Natural killer cell (primary cell): ENCODE data around the gene TMEM187. TPM values are rescaled to one million over a fixed set of nuclear protein-coding genes. Genes with fewer than 3 reads are reported as not detected.

ENCODE experiments used
- ATAC-seq, 3 donors: fragments of 150-1000 bp in 2 of 3; fragments of 200-7000 bp in 1 of 3; cut with Tn5 transposase; 1 replicate in 1 of 3; 2 replicates in 2 of 3; pipeline ENCODE4 v1.10.0; 2021; ENCODE audit warnings: mild to moderate bottlenecking in 2 of 3, moderate library complexity in 2 of 3
- DNase-seq, 2 donors: peaks; one replicate each; pipeline versions ENCODE4 v3.0.0 to v3.0.0-alpha.2; 2013 to 2021; ENCODE audit warnings: mixed read lengths in 1 of 2
- H3K27ac ChIP-seq: one replicate; pipeline ENCODE4 v1.5.1; 2013; ENCODE audit warnings: mild to moderate bottlenecking, low read length
- H3K27me3 ChIP-seq: one replicate; pipeline ENCODE4 v1.6.1; 2013; ENCODE audit warnings: low read length; ENCODE audit not compliant: control insufficient read depth, insufficient read depth
- H3K36me3 ChIP-seq: one replicate; pipeline ENCODE4 v1.6.1; 2013; ENCODE audit warnings: low read length; ENCODE audit not compliant: control insufficient read depth, insufficient read depth
- H3K4me1 ChIP-seq: one replicate; pipeline ENCODE4 v1.6.1; 2013; ENCODE audit warnings: low read length; ENCODE audit not compliant: control insufficient read depth, insufficient read depth
- H3K4me3 ChIP-seq: one replicate; pipeline ENCODE4 v1.5.1; 2013; ENCODE audit warnings: low read length
- H3K9me3 ChIP-seq: one replicate; pipeline ENCODE4 v1.6.1; 2013; ENCODE audit warnings: low read length; ENCODE audit not compliant: control insufficient read depth, insufficient read depth
- H3K27ac Mint-ChIP-seq, 2 donors: one replicate each; pipeline ENCODE4 v1.8.0; 2022; ENCODE audit warnings: mild to moderate bottlenecking in 2 of 2, mixed read lengths in 2 of 2, moderate library complexity in 1 of 2
- H3K27me3 Mint-ChIP-seq, 2 donors: one replicate each; pipeline ENCODE4 v1.8.0; 2022; ENCODE audit warnings: low read depth in 2 of 2, mixed read lengths in 2 of 2
- H3K36me3 Mint-ChIP-seq: one replicate; pipeline ENCODE4 v1.8.0; 2022; ENCODE audit warnings: mixed read lengths
- H3K4me1 Mint-ChIP-seq, 2 donors: one replicate each; pipeline ENCODE4 v1.8.0; 2022; ENCODE audit warnings: mixed read lengths in 2 of 2
- H3K4me3 Mint-ChIP-seq: one replicate; pipeline ENCODE4 v1.8.0; 2022; ENCODE audit warnings: mild to moderate bottlenecking, moderate library complexity, mixed read lengths
- H3K9me3 Mint-ChIP-seq, 2 donors: one replicate each; pipeline ENCODE4 v1.8.0; 2022; ENCODE audit warnings: mixed read lengths in 2 of 2
- WGBS: methylation state at CpG from one replicate; pipeline ENCODE4 v1.1.7; 2013; ENCODE audit warnings: missing lambda C conversion rate; ENCODE audit not compliant: insufficient coverage; 5-methylcytosine and 5-hydroxymethylcytosine counted together
- intact Hi-C: fragments of 100-400 bp; cut with micrococcal nuclease; formaldehyde crosslinking; loops from one replicate; pipeline ENCODE4 v1.14.2; 2022
- total RNA-seq, 4 donors: library from RNA; stranded (reverse); fragments of 120-200 nt in 1 of 4; gene quantifications; one replicate each; pipeline versions ENCODE4 v1.2.3 to v1.2.4, GENCODE V29; 2013 to 2022
- TF ChIP-seq, protein P1 (sequence below): fragments of 200-600 bp; IDR thresholded peaks from one replicate; pipeline ENCODE4 v1.8.0; 2022; ENCODE audit warnings: antibody characterized with exemption

Gene TMEM187
- total RNA-seq, 3 donors from 2014 or later (not counting 1 experiment from before 2014, with no cell fraction given): 1.2 to 4.3 (median 1.4) TPM

DNA sequence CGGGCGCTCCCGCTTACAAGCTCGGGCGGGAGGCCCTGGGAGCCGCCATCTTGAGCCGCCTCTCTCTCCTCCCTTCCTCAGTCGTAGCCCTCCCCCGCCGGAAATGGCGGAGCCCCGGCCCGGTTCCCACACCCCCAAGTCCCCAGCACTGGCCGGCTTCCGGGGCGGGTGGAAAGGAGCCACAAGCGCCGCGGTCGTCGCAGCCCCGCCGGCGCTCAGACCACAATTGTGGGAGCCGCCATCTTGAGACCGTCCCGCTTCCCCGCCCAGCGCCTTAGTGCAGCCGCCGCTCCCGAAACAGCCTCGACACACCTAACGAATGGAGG is 1.5 kb upstream of the TMEM187 start:
- Mint-ChIP-seq H3K9me3 (no peaks in the 10 kb centered on the region), H3K27ac (peak overlapping the region; percentile 99 to 100), H3K4me3 (peak overlapping the region; percentile 100), H3K27me3 (no peaks in the 10 kb centered on the region), H3K4me1 (peaks cover 43 to 46% of the 10 kb centered on the region in 2 donors), H3K36me3 (no peaks in the 10 kb centered on the region)
- H3K9me3 ChIP-seq: no peaks in the 10 kb centered on the region
- ATAC-seq (peak; percentile 39 to 68 (median 56)), DNase-seq (peak; percentile 78 to 90)
- H3K27ac ChIP-seq: peak overlapping the region; percentile 100
- no peaks in the 10 kb centered on the region for H3K27me3 ChIP-seq
- H3K4me3 ChIP-seq: peak overlapping the region; percentile 97
- intact Hi-C loops: loop anchor here (2.0 kb wide), 1 partner anchor 402 kb away; no protein-coding TSS in a partner anchor
- peaks cover 57% of the 10 kb centered on the region for H3K4me1 ChIP-seq
- H3K36me3 ChIP-seq: no peaks in the 10 kb centered on the region
- TF ChIP-seq, protein P1, sequence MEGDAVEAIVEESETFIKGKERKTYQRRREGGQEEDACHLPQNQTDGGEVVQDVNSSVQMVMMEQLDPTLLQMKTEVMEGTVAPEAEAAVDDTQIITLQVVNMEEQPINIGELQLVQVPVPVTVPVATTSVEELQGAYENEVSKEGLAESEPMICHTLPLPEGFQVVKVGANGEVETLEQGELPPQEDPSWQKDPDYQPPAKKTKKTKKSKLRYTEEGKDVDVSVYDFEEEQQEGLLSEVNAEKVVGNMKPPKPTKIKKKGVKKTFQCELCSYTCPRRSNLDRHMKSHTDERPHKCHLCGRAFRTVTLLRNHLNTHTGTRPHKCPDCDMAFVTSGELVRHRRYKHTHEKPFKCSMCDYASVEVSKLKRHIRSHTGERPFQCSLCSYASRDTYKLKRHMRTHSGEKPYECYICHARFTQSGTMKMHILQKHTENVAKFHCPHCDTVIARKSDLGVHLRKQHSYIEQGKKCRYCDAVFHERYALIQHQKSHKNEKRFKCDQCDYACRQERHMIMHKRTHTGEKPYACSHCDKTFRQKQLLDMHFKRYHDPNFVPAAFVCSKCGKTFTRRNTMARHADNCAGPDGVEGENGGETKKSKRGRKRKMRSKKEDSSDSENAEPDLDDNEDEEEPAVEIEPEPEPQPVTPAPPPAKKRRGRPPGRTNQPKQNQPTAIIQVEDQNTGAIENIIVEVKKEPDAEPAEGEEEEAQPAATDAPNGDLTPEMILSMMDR: no peak
- under 1% methylated on average over 34 of the region's 34 CpGs for WGBS

DNA sequence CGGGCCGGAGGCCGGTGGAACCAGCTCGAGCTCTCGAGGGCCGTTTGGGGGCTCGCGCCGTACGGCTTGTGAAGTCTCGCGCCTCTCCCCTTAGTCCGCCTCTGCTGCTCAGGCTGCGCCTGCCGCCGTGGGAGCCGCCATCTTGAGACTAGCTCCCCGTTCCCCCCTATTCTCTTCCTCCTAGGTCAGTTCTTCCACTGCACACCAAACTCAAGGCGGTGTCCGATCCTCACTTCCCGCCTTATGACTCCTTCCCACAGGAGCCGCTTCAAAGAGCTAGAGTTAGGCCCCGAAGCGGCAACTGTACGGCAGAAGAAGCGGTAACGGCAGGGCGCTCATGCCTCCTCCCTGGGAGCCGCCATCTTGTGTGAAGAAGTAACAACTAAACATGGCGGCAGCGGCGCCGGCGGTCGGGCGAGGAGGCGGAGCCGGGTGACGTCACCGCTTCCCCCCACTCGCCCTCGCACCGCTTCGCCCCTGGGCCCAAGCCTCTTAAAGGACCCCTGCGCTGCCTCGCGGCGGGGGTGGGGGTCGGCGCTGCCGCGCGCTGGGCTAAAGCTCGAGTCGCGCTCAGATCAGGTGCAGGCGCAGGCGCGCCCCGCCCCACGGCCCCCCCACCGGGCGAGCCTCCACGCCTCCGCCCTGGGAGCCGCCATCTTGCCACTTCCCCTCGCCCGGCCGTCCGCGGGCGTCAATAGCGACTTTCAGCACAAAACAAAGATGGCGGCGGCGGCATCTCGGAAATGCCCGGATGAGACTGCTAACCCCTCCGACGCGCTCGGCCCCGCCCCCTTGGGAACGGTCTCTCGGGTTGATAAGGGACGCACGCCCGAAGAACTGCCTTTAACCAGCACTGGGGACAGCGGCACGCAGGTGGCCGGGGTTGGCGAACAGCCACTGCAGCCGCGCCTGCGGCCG is 845 bp upstream of the TMEM187 start, which contains the start of gene HCFC1:
Gene HCFC1, minus strand, starts transcription at position 369 of the 918 bp plus-strand sequence. CDS start 978 bp downstream, outside the sequence.
- Histone ChIP-seq H3K27ac (peak within 1 kb of the TSS; percentile 100), H3K4me1 (peaks cover 50% of the 10 kb centered on the region), H3K27me3 (no peaks in the 10 kb centered on the region), H3K4me3 (peak within 1 kb of the TSS; percentile 97), H3K9me3 (no peaks in the 10 kb centered on the region), H3K36me3 (no peaks in the 10 kb centered on the region)
- Mint-ChIP-seq H3K4me3 (peak within 1 kb of the TSS; percentile 100), H3K27ac (peak within 1 kb of the TSS; percentile 99 to 100), H3K27me3 (no peaks in the 10 kb centered on the region), H3K9me3 (no peaks in the 10 kb centered on the region), H3K4me1 (peaks cover 39 to 40% of the 10 kb centered on the region in 2 donors), H3K36me3 (no peaks in the 10 kb centered on the region)
- ATAC-seq: peak; percentile 50 to 71 (median 56)
- DNase-seq: peak; percentile 85 to 93
- TF ChIP-seq, protein P1: no peak
- WGBS: 0% methylated on average over 95 of the region's 96 CpGs
- intact Hi-C loops: loop anchor here (2.0 kb wide), 1 partner anchor 401 kb away; no protein-coding TSS in a partner anchor

DNA sequence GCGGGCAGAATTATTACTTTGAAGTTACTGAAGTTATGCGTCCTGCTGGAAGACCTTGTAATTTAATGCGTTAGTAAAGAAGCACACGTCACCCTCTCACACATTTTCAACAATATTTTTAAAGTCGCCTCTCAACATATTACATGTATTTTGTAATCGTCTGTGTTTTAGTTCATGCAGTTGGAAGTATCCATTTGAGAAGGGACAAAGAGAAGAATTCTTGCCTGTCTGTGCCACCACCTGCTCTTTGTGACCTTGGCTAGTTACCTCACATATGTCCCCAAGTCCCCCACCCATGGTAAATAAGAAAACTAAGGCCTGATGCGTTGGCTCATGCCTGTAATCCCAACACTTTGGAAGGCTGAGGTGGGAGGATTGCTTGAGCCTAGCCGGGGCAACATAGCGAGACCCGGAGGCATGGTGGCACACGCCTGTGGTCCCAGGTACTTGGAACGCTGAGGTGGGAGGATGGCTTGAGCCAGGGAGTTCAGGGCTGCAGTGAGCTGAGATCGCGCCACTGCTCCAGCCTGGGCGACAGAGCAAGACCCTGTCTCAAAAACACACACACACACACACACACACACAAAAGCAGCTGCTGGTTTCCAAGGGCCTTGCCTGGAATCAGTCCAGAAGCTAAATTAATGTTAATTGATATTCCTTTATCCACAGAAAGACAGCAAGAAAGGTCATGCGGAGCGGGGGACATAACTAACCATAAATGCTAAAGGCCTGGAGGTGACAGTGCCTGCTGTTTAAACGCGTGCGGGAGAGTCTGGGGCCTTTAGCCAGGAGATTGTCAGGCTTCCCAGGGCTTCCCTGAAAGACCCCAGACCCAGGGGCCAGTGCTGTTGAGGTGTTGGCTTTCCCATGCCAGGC is 811 bp downstream of the TMEM187 start:
- 78% methylated on average over 10 of the region's 20 CpGs for WGBS
- DNase-seq (no peak), ATAC-seq (no peak)
- Mint-ChIP-seq H3K9me3 (no peaks in the 10 kb centered on the region), H3K27ac (peak overlapping the region; percentile 99 to 100), H3K4me3 (peak overlapping the region; percentile 86), H3K4me1 (peaks cover 23 to 25% of the 10 kb centered on the region in 2 donors), H3K27me3 (no peaks in the 10 kb centered on the region), H3K36me3 (no peaks in the 10 kb centered on the region)
- Histone ChIP-seq H3K36me3 (no peaks in the 10 kb centered on the region), H3K27me3 (no peaks in the 10 kb centered on the region), H3K27ac (peak overlapping the region; percentile 81), H3K4me3 (peak overlapping the region; percentile 59), H3K9me3 (no peaks in the 10 kb centered on the region), H3K4me1 (peaks cover 34% of the 10 kb centered on the region)
- intact Hi-C loops: no loop called here
- TF ChIP-seq, protein P1: no peak
